GM21447 (cell line): ENCODE data around the gene ANKFN1.

Source experiments
- ATAC-seq: cut with Tn5 transposase; IDR thresholded peaks from one replicate; pipeline ENCODE4 v1.9.1; 2021; ENCODE audit not compliant: unreplicated experiment

The ANKFN1 gene

DNA sequence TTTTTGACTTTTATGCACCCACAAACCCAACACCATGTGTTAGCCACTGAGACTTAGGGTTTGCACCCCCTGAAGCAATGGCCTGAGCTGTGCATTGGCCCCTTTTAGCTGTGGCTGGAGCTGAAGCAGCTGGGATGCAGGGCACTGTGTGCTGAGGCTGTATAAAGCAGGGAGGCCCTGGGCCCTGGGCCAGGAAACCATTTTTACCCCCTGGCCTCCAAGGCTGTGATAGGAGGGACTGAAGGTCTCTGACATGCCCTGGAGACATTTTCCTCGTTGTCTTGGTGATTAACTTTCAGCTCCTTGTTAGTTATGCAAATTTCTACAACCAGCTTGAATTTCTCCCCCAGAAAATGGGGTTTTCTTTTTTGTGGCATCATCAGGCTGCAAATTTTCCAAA, 6.7 kb upstream of the ANKFN1 start:
- no peak for ATAC-seq

DNA sequence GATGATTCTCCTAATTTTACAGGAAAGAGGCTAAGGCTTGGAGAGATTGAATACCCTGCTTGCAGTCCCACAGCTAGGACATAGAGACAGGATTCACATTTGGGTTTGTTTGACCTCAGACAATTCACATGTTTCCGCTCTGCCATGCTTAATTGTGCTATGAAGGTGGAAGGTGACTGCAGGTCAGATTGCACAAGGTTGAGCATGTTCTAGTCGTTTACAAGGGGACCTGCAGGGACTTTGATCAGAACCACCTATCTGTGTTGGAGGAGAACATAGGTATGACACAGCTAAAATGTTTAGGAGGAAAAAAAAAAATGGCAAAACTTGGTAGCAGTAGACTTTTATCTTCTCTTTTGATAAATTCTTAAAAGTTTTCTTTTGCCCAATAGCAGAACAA, 4.9 kb upstream of the ANKFN1 start:
- no peak for ATAC-seq

DNA sequence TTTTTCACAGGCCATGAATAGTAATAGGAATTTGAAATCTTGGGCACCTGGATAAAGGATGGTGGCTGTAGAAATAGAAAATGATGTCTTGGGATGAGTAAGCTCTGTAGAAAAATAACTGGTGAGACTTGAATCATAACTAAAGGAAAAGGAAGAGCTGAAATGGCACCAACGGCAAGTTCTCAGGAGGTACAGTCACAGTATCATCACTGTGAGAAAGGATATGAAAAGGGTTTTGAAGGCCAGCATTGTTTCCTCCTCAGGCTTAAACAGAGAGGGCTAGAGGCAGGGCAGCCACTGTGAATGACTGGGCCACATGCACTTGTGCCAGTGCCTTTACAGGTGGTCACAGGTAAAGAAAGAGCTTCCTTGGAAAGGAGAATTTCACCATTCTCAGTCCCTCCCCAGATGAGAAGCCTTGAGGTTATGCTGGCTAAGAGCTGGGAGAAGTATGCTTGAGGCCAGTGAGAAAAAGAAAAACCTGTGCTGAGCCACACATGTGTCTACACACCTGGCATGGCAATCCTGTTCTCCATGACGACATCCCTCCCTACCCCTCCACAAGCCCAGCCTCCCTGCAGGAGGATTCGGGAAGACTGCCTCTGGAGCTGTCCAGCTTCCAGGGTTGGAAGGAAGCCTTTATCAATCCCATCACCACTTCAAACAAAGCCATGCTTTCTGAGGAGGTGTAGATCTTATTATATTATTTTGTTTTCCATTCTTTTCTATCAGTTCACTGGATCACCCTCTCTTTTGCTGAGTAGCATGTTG, 3.8 kb upstream of the ANKFN1 start:
- ATAC-seq = no peak

DNA sequence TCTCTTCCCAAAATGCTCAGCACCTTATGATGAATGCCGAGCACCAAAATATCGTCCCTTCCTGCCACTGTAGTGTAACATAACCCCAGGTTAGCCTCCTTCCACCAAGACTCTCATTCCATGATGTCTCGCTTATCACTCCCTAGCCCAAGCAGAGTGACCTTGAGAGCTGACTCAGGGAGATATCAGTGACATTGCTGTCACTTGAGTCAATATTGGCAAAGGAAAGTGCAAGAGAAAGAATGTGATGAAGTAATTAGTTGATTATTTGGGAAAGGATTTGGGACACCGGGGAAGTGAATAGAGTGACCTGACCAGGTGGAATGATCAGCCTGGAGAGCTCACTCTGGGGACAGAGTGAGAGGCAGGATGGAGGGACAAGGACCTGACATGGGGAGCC, 2.6 kb upstream of the ANKFN1 start:
- no peak for ATAC-seq

DNA sequence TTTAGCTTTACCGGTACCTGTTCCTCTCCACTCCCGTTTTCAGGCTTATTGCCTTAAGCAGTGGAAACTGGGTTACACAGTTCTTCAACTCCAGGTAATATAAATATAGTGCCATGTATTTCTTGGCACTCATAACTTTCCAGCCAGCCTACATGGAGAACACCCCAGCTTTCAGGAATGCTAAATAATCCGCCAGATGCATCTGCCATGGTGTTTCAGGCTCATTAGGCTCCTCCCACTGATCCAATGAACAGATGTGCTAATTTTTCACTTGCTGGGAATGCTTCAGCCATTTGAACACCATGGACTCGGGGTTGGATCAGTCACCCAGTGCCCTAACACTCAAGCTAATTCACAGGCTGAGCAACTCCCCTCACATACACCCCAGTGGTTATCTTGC, 4.6 kb downstream of the ANKFN1 start:
- no peak for ATAC-seq

DNA sequence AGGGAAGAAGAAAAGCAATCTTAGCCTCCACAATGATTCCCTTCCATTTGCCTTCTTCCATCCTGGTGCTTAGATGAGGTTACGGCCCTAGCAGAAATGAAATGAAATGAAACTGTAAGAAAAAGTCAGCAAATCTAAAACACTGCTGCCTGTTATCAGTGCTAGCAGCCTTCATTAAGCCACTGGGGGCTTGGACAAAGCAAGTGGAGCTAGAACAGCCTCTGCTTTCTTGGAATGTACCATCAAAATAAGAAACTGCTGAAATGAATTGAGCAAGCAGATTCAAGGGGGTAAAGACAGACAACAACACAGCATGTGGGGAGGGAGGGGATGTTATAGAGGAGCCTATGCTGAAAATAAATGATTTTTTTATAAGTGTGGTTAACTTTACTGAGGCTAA, 5.1 kb downstream of the ANKFN1 start:
- ATAC-seq = no peak

DNA sequence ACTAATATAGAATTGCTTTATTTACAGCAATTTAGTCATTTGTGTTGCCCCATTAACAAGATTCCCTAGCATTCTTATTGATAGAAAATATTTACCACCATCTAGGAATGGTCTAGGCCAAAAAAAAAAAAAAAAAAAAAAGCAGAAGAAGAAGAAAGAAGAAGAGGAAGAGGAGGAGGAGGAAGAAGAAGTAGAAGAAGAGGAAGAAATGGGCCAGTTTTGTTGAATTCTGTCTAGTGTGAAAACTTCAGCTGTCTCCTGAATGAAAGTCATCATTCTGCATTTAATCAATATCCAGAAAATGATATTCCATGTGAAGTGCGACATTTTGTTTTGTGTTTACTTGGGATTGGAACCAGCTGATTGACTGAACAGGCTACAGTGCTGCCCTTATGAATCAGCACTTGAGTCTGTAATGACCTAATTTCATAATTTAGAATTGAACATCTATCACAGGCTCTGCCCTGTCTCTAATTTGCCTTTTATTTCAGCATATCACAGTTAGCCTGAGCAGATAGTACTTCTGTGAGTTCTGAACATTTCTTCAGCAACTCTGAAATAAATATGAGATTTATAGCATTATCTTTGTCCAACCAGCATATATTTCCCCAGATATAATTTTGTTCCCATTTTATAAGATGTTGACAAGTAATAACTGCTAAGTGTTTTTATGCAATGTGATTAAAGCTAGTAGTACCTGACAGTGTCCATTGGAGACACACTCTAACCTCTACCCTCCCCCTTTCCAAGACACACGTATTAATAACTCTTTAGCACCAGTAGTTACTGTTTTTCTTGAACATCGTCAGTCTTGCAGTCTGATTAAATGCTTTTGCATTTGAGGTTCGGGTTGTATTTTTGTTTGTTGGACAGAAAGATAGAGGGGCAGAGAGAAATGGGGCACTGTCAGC, 5.9 kb downstream of the ANKFN1 start:
- ATAC-seq = no peak

DNA sequence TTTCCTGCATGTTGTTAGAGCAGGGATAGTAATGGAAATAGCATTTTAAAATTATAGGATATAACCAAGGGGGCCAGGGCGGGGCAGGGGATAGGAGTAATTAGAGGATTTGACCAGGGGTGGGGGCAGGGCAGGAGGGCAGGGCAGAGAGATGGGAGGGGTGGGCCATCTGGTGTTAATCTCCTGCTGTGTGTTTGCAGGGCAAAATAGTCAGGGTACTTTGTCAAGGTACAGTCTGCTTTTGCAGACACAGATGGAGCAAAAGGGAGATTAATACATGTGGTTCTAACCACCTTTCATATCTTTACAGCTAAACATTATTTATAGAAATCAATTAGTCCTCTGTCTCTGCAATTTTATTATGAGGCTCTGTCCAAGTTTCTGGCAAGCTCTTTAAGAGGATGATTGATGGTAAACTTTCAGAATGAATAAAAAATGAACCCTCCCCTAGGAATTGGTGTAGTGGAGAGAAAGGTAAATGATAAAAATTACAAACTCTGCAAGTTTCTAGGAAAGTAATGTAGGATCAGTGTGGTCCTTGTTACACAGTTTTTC, 6.6 kb downstream of the ANKFN1 start:
- no peak for ATAC-seq

DNA sequence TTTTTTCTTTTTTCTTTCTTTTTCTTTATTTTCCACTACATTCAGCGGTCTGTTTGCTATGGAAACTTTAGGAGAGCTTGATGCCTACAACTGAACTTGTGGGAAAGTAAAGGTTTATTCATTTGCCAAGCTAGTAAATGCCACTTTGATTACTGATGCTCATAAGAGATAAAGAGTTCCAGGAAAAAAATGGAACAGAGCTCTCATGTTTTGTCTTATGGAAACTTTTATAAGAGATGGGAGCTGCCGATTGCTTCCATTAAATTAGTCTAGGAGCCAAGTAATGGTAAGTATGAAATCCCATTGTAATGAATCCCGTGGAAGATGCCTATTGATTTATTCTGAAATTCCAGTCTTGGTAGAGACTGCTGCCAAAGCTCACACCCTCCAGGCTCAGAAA, 7.1 kb downstream of the ANKFN1 start:
- no peak for ATAC-seq

DNA sequence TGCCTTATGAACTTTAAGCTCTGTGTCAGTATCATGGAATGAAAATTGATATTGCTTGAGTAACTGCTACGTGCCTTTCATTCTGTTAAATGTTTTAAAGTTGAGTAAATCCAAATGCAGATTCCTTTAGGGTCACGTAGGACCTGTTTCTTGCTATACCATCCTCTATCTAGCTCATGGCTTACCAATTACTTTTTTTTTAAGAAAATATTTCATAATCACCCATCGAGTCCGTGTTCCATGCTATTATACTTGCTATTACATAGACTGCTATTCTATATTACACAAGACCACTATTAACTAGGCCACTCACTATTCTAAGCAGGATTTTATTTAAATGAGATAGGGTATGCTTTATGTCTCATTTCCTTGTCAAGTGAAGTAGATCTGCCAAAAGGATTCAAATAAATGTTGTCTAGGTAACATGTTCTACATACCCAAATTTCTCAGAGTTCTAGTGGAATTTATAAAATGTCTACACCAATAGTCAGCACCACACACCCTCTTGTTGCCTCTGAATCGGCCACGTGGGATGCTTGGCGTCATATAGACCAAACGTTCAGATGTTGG, 11.9 kb downstream of the ANKFN1 start:
- ATAC-seq = no peak

DNA sequence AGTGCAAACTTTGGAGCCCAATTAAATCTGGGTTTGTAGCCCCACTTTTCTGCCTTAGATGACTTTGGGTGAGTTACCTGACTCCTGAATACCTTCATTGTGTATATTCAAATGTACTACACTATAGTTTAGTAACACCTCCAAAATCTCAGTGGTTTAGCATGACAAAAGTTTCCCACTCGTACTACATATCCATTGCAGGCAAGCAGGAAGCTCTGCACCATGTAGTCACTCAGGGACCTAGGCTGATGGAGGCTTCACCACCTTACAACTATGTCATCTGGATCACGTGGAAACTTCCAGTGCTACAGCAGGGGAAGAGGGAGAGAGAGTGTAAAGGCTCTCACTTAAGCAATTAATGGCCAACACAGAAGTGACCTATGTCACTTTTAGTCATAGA, 14.2 kb downstream of the ANKFN1 start:
- no peak for ATAC-seq

DNA sequence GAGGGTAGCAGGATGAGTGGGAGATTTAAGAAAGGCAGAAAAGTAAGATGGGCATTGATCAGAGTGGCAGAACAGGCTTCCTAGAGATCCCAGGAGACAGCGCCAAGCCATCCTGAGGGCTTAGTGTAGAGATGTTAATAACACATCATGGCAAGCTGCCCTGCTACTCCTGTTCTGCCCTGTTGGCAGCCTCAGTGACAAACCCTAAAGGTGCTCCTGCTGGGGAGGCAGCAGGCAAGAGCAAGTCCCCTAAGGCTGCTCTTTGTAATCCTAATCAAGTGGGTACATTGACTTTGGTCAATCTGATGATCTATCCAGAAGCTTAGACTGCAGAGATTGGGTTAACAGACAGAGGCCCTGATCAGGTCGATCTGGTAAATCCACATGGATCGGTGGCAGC, 16.3 kb downstream of the ANKFN1 start:
- no peak for ATAC-seq

DNA sequence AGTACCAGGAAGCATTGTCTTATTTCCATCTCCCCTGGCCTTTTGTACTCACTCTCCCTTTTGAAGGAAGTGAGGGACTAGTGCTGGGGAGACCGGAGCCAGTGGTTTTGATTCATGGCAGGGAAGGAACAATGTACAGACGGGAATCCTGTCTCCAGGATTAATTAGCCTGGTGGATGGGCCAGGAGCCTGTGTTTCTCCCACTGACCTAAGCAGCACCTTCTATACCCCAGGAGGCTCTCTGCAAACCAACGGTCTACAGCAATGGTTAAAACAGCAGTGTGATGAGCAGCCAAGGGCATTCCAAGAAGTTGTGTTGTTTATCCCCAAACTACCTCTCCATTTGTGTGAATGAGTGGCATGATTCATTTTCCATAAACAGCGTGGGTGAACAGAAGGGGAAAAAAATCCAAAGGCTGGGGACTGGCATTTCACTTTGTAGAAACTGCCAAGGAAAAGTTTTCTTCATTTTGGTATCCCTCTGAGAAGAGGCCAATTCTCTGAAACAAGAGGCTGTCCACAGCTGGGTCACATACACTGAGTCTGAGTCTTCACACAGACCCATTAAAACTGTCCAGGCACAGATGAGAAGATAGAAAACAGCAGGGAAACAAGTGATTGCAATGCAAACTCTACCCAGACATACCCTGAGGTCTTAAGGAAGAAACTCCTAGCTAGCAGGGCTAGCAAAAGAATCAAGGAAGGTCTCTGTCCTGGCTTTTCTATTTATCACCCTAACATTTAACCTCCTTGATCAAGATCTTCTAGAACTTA, 18.1 kb downstream of the ANKFN1 start:
- no peak for ATAC-seq

DNA sequence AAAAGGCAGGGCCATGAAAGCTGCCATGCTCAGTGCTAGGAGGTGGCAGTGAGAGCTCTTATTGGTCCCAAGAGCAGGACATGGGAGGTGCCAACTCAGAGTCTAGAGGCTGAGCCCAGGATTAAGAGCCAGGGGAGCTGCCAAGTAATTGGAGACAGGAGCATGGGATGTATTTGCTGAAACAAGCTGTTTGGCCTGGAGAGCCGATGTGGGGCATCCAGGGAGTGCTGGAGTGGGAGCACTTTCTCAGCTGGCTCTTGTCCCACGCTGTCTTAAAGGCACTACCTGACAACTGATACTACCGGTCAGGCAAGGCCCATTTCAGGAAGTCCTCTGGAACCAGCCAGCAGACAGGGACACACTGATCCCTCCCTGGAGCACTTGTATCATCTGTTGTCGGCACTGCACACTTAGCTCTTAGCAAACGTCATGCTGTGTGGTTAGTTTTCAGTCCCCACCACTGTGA, 19.3 kb downstream of the ANKFN1 start:
- no peak for ATAC-seq

DNA sequence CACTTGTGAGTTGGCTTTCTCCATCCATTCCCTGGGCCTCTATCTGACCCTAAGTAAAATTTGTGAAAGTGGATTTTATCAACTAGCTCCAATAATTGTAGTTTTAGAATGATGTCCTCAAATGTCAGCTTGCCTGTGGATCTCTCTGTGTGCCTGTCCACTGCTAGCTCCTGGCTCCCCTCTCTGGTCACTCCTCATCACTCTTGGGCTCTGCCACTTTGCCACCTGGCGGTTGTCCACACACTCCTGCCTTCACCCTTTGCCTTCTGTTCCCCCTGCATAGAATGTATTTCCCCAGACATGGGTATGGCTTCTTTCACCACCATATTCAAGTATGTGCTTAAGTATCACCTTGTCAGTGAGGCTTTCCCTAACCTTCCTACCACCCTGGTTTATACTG, 19.8 kb downstream of the ANKFN1 start:
- ATAC-seq = no peak

DNA sequence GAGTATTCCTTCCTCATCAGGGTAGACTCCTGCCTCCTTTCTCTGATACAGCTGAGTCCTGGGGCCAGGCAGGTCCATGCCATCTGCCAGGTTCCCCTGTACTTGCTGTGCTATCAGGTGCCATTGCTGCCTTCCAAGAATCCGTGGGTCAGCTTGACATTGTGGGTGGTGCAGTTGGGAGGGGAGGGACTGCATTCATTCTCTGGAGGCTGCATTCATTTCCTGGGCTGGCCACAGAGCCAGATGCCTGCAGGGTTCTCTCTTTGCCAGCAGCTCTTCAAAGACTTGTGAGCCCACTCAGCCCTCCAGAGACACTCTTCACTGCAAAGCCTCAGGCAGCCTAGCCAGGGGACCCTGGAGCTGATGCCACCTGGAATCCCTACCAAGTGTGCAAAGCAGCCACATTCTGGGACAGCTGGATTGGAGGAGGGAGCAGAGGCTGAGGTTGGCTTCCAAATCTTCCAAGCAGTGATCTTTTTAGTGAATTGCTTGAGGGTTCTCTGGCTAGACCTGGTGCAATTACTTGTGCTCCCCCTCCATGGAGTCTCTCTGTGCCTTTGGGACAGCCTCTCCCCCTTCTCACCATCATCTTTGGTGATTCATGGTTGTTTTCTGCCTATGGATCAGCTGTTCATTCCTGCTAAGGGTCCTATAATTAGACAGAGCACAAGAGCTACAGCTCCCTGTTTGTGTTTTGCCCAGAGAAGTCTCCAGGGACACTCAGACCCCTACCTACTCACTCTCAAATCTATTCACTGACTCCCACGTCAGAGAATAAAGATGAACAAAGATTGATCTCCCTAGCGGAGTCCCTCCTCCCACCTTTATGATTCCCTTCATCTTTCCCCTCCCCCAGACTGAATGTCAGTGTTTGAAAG, 20.9 kb downstream of the ANKFN1 start:
- ATAC-seq = no peak

DNA sequence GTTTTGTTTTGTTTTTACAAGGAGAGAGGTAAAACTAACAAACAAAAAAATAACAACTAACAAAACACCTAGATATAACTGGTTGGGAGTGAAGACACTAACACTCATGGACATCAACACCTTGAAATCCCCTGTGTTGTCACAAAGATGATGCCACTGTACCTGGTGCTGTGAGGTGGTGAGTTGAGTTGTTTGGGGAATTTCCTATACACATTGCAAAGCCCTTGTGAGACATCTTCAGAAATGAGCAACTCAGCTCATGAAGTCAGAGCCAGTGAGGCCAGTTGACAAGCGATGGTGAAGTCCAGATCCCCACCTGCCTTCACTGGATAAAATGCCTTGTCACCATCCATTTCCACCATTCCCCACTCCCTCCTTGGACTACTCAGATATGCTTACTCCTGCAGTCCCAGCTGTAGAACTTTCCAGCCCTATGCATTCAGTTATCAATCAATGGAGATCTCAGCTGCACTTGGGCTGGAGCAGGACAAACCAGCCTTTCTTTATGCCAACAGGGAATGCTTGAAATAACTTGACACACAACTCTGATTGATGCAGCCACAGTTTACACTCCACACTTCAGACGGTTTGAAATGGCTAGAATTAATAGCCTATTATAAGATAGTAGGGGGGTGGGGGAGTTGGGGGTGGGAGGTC, 22.2 kb downstream of the ANKFN1 start:
- no peak for ATAC-seq

DNA sequence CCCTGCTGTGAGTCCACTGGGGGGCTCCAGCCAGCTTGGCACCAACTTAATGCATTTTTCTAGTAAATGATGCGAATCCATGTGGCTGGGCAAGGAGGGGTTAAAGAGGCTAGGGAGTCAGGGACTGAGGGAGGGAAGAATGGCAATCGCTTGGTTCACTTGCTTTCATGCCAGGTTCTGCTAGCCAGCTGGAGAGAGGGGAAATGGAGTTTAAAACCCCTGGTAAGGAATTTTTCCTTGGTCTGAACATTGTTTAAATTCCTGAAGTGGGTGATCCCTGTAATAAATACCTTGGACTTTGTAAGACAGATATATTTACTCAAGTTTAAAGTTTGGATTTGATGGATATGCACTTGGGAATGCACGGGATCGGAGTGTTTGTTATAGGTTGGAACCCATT, 22.8 kb downstream of the ANKFN1 start:
- no peak for ATAC-seq

DNA sequence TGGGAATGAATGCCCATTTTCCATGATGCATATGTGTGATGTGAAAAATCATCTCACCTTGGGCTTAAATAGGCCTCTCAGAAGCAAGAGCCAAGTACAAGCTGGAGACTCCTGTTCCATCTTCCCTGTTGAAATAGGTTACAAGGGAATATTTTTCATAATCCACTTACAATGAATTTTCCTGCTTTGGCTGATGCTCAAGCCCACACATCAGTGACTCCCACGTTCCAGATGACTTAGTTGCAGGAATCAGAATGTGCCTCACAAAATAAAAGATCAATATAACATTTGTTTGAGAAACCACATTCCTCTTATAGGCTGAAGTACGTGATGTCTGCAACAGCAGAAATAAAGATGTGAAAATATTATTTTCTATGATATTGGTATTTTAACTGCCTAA, 24.1 kb downstream of the ANKFN1 start:
- no peak for ATAC-seq
